Adrenal gland (tissue), 5 donors: ENCODE measurements around the gene OR51B2.

ENCODE experiments used
- CTCF ChIP-seq, 6 experiments: fragments of 450-650 bp in 4 of 6; fragments of 200-600 bp in 2 of 6; sonication (generic) in 1 of 6; IDR thresholded peaks; 1 replicate in 5 of 6; 2 replicates in 1 of 6; pipeline versions ENCODE4 v1.5.1 to v1.8.0; 2016 to 2021; ENCODE audit warnings: antibody characterized with exemption in 6 of 6, mild to moderate bottlenecking in 2 of 6, moderate library complexity in 1 of 6
- POLR2A ChIP-seq, 2 donors: fragments of 450-650 bp; IDR thresholded peaks; one replicate each; pipeline ENCODE4 v1.6.1; 2017; ENCODE audit warnings: antibody characterized with exemption in 2 of 2, mild to moderate bottlenecking in 2 of 2, moderate library complexity in 1 of 2
- donor health status: DM: no; HTN: no; CAD: no.

- no peak for TF ChIP-seq CTCF (IDR thresholded peaks at IDR 0.05)
- no peak for TF ChIP-seq POLR2A (IDR thresholded peaks at IDR 0.05)
Observed at GRCh38 chr11:5324197-5324596, at the start of gene OR51B2.
